Lower leg skin (tissue), 3 donors: ENCODE results near the gene KIF1A.

ENCODE experiments used
- POLR2A ChIP-seq, 2 donors: fragments of 450-650 bp; IDR thresholded peaks; one replicate each; pipeline ENCODE4 v1.6.1; 2016 to 2017; ENCODE audit warnings: antibody characterized with exemption in 2 of 2, mild to moderate bottlenecking in 1 of 2, moderate library complexity in 1 of 2
- TF ChIP-seq, protein P1 (sequence below), 3 donors: fragments of 450-650 bp; IDR thresholded peaks; one replicate each; pipeline ENCODE4 v1.5.1; 2016; ENCODE audit warnings: antibody characterized with exemption in 3 of 3, mild to moderate bottlenecking in 3 of 3, moderate library complexity in 2 of 3

DNA sequence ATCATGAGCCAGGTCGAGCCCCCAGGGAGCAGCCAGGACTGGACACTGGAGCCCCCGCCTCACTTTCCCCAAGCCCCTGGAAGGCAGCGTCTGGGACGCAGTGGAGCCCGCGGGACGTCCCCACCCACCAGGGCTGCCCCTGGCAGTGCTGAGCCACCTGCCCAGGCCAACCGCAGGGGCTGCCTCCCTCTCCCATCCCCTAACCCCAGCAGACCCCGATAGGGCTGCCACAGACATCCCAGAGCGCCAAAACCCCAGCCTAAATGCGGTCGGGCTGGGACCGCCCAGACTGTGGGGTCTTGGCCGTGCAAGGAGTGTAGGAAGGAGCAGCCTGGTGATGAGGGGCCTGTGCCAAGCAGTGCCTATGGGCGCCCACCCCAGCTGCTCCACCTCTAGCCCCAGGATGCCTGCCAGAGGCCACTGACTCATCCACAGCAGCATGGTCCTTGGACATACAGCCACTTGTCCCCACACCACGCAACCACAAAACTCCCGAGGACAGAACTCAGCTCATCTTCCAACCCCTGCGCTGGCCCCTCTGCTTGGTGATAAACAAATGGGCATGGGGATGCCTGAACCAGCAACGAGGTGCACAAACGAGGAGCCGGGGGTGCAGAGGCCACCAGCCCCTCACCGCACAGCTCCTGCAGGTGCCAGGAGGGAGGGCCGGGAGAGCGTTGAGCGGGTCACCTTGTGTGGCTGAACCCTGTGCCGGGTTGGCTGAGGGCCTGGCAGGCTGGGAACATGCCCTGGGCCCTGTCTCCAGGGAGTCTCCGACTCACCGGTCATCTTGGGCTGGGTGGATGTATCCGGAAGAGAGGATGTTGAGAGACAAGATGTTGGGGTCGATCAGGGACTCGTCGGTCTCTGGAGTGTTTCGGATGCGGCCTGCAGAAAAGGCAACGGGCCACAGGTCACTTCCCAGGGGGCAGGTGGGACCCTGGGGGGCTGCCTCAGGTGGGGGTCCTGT is 83.5 kb downstream of the KIF1A start:
- TF ChIP-seq, protein P1, sequence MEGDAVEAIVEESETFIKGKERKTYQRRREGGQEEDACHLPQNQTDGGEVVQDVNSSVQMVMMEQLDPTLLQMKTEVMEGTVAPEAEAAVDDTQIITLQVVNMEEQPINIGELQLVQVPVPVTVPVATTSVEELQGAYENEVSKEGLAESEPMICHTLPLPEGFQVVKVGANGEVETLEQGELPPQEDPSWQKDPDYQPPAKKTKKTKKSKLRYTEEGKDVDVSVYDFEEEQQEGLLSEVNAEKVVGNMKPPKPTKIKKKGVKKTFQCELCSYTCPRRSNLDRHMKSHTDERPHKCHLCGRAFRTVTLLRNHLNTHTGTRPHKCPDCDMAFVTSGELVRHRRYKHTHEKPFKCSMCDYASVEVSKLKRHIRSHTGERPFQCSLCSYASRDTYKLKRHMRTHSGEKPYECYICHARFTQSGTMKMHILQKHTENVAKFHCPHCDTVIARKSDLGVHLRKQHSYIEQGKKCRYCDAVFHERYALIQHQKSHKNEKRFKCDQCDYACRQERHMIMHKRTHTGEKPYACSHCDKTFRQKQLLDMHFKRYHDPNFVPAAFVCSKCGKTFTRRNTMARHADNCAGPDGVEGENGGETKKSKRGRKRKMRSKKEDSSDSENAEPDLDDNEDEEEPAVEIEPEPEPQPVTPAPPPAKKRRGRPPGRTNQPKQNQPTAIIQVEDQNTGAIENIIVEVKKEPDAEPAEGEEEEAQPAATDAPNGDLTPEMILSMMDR (IDR thresholded peaks at IDR 0.05), result no peak
- no peak for TF ChIP-seq POLR2A (IDR thresholded peaks at IDR 0.05)
